GM06990 (cell line): ENCODE data around the gene PTPRU.
"Not testable (repeated sequence)": the region's sequence is repeated elsewhere in the genome, so short reads cannot be mapped to it uniquely, and the experiment has no call there.

Experiments used
- DNase-seq: peaks from one replicate; pipeline ENCODE4 v3.0.0-alpha.2; 2011; ENCODE audit not compliant: insufficient read length; ENCODE audit errors: extremely low read depth
- H3K27me3 ChIP-seq: replicated peaks from 2 replicates; pipeline ENCODE4 v1.6.0; 2011; ENCODE audit warnings: low read length; ENCODE audit not compliant: control insufficient read depth, insufficient read depth
- H3K36me3 ChIP-seq: 2 replicates; pipeline ENCODE4 v1.5.1; 2011; ENCODE audit warnings: low read length; ENCODE audit not compliant: control insufficient read depth, insufficient read depth
- H3K4me3 ChIP-seq: replicated peaks from 2 replicates; pipeline ENCODE4 v1.5.1; 2011; ENCODE audit warnings: low read depth, mild to moderate bottlenecking, control low read depth, low read length
- CTCF ChIP-seq: IDR thresholded peaks from 2 replicates; pipeline ENCODE4 v1.5.1; 2011; ENCODE audit warnings: low read length, control low read depth, mild to moderate bottlenecking, inconsistent platforms; ENCODE audit not compliant: insufficient read depth, poor library complexity, severe bottlenecking

Gene PTPRU

GRCh38 chr1:29309075-29309474, 72.8 kb downstream of the PTPRU start:
- no peaks in the 10 kb centered on the region for H3K36me3 ChIP-seq
- no peaks in the 10 kb centered on the region for H3K27me3 ChIP-seq
- no peak for TF ChIP-seq CTCF
- no peak for DNase-seq
- no peak overlapping the region for H3K4me3 ChIP-seq

GRCh38 chr1:29309621-29310020, 73.3 kb downstream of the PTPRU start:
- Histone ChIP-seq H3K4me3 (no peak overlapping the region), H3K27me3 (no peaks in the 10 kb centered on the region), H3K36me3 (no peaks in the 10 kb centered on the region)
- TF ChIP-seq CTCF = no peak
- DNase-seq = no peak

GRCh38 chr1:29310616-29311180, 74.4 kb downstream of the PTPRU start:
- no peak for DNase-seq
- Histone ChIP-seq H3K36me3 (no peaks in the 10 kb centered on the region), H3K27me3 (no peaks in the 10 kb centered on the region), H3K4me3 (no peak overlapping the region)
- no peak for TF ChIP-seq CTCF

- no peak for TF ChIP-seq CTCF
- Histone ChIP-seq H3K36me3 (no peaks in the 10 kb centered on the region), H3K4me3 (no peak overlapping the region)
Observed at GRCh38 chr1:29311352-29312030, 75.2 kb downstream of the PTPRU start.

GRCh38 chr1:29312469-29313461, 76.4 kb downstream of the PTPRU start:
- Histone ChIP-seq H3K27me3 (no peaks in the 10 kb centered on the region), H3K36me3 (no peaks in the 10 kb centered on the region), H3K4me3 (no peak overlapping the region)
- TF ChIP-seq CTCF = no peak
- DNase-seq = no peak

More at GRCh38 chr1:29311352-29312030, 75.2 kb downstream of the PTPRU start:
- H3K27me3 ChIP-seq = no peaks in the 10 kb centered on the region
- no peak for DNase-seq

- H3K36me3 ChIP-seq, DNase-seq, H3K27me3 ChIP-seq, H3K4me3 ChIP-seq: not testable (repeated sequence)
Observed at GRCh38 chr1:29314685-29315084, 78.4 kb downstream of the PTPRU start.
